HCT116 (cell line): ENCODE measurements around the gene DPM2. TPM values are rescaled to one million over a fixed set of nuclear protein-coding genes. Genes with fewer than 3 reads are reported as not detected.

ENCODE experiments used
- ATAC-seq: fragments of 200-7000 bp; cut with Tn5 transposase; 2 replicates; pipeline ENCODE4 v1.9.1; 2020; ENCODE audit warnings: mild to moderate bottlenecking, moderate library complexity
- BruUV-seq: library from RNA; stranded (reverse); fragments of 400-500 nt; replicated peaks from 2 replicates; lab custom pipeline; 2021; lab: Mats Ljungman, UMichigan
- CTCF ChIA-PET: fragments of 300-600 bp; sonication (Branson Sonifier 250); formaldehyde crosslinking; loops from one replicate; lab custom pipeline; 2021; ENCODE audit warnings: antibody characterized with exemption; lab: Charles Lee
- POLR2A ChIA-PET: fragments of 300-600, 350-600 bp; sonication (Branson Sonifier 250); formaldehyde crosslinking; loops from one replicate; lab custom pipeline; 2021; ENCODE audit warnings: antibody characterized with exemption; lab: Charles Lee
- RAD21 ChIA-PET, 2 experiments: fragments of 300-600 bp; sonication (Branson Sonifier 250); formaldehyde crosslinking; loops; one replicate each; lab custom pipeline; 2023; ENCODE audit warnings: low total read pairs in 2 of 2; ENCODE audit not compliant: uncharacterized antibody in 2 of 2, unreplicated experiment in 2 of 2, low non-redundant PET in 1 of 2; lab: Charles Lee
- DNase-seq: peaks from one replicate; pipeline ENCODE4 v3.0.0-alpha.2; 2010; ENCODE audit warnings: low read depth, low spot score
- H2AFZ ChIP-seq: fragments of 200-600 bp; shearing (Covaris generic), sonication (generic); 2 replicates; pipeline ENCODE4 v1.6.1; 2017; ENCODE audit warnings: low read depth, mixed run types, mixed read lengths, antibody characterized with exemption, low read length; ENCODE audit not compliant: poor library complexity, severe bottlenecking
- H3K27ac ChIP-seq: 2 replicates; pipeline ENCODE4 v1.5.1; 2012; ENCODE audit warnings: low read depth, low read length
- H3K27me3 ChIP-seq: fragments of 200-600 bp; sonication (generic); 2 replicates; pipeline ENCODE4 v1.6.1; 2016; ENCODE audit warnings: mixed run types, low read length, mixed read lengths; ENCODE audit not compliant: insufficient read depth
- H3K36me3 ChIP-seq, 2 experiments: fragments of 200-500 bp in 1 of 2; fragments of 200-600 bp in 1 of 2; sonication (Bioruptor generic) in 1 of 2; sonication (generic) in 1 of 2; 2 replicates each; pipeline versions ENCODE4 v1.5.1 to v1.6.1; 2014 to 2016; ENCODE audit warnings: low read length in 2 of 2, inconsistent platforms in 1 of 2, mixed read lengths in 1 of 2, mixed run types in 1 of 2; ENCODE audit not compliant: insufficient read depth in 2 of 2, control insufficient read depth in 1 of 2
- H3K4me1 ChIP-seq, 2 experiments: fragments of 200-600 bp in 1 of 2; sonication (generic) in 1 of 2; 2 replicates each; pipeline versions ENCODE4 v1.5.1 to v1.6.1; 2012 to 2017; ENCODE audit warnings: low read length in 2 of 2, inconsistent platforms in 1 of 2, mild to moderate bottlenecking in 1 of 2, mixed read lengths in 1 of 2, mixed run types in 1 of 2, moderate library complexity in 1 of 2; ENCODE audit not compliant: insufficient read depth in 2 of 2, control insufficient read depth in 1 of 2
- H3K4me2 ChIP-seq: fragments of 200-600 bp; sonication (generic); 2 replicates; pipeline ENCODE4 v1.6.1; 2017; ENCODE audit warnings: mixed run types, low read length, mixed read lengths
- H3K4me3 ChIP-seq, 2 experiments: fragments of 200-600 bp in 1 of 2; sonication (generic) in 1 of 2; replicated peaks in 1 of 2; 2 replicates each; pipeline ENCODE4 v1.5.1; 2011 to 2016; ENCODE audit warnings: low read length in 2 of 2, control low read depth in 1 of 2, low read depth in 1 of 2, mild to moderate bottlenecking in 1 of 2, mixed read lengths in 1 of 2, mixed run types in 1 of 2
- H3K79me2 ChIP-seq: fragments of 200-600 bp; sonication (generic); 2 replicates; pipeline ENCODE4 v1.6.1; 2017; ENCODE audit warnings: mild to moderate bottlenecking, mixed run types, low read length, moderate library complexity, mixed read lengths; ENCODE audit not compliant: insufficient read depth
- H3K9ac ChIP-seq: fragments of 200-600 bp; sonication (generic); 2 replicates; pipeline ENCODE4 v1.6.1; 2016; ENCODE audit warnings: low read length, mixed read lengths
- H3K9me2 ChIP-seq: fragments of 200-600 bp; sonication (generic), shearing (Covaris generic); 2 replicates; pipeline ENCODE4 v1.6.1; 2017; ENCODE audit warnings: mixed run types, mild to moderate bottlenecking, moderate library complexity; ENCODE audit not compliant: insufficient read depth
- H3K9me3 ChIP-seq, 2 experiments: fragments of 200-500 bp in 1 of 2; fragments of 200-600 bp in 1 of 2; sonication (Bioruptor generic) in 1 of 2; sonication (generic) in 1 of 2; 2 replicates each; pipeline ENCODE4 v1.6.1; 2014 to 2017; ENCODE audit warnings: low read length in 2 of 2, mixed read lengths in 2 of 2, inconsistent platforms in 1 of 2, low read depth in 1 of 2, mild to moderate bottlenecking in 1 of 2, mixed run types in 1 of 2, moderate library complexity in 1 of 2; ENCODE audit not compliant: control insufficient read depth in 1 of 2, insufficient read depth in 1 of 2
- H4K20me1 ChIP-seq: fragments of 200-600 bp; sonication (generic), shearing (Covaris generic); 2 replicates; pipeline ENCODE4 v1.6.1; 2017; ENCODE audit warnings: mixed run types, mild to moderate bottlenecking, moderate library complexity; ENCODE audit not compliant: insufficient read depth
- CBX3 ChIP-seq: IDR thresholded peaks from 2 replicates; pipeline ENCODE4 v1.6.1; 2012; ENCODE audit warnings: low read depth
- EZH2phosphoT487 ChIP-seq: fragments of 200-600 bp; IDR thresholded peaks from 2 replicates; pipeline ENCODE4 v1.6.1; 2018; ENCODE audit warnings: antibody characterized with exemption, borderline replicate concordance
- POLR2AphosphoS5 ChIP-seq: IDR thresholded peaks from 2 replicates; pipeline ENCODE4 v1.6.1; 2011; ENCODE audit warnings: mild to moderate bottlenecking, low read depth, low read length, moderate library complexity
- SP1 ChIP-seq: IDR thresholded peaks from 2 replicates; pipeline ENCODE4 v1.6.1; 2012; ENCODE audit warnings: low read depth
- TCF7L2 ChIP-seq: IDR thresholded peaks from 2 replicates; pipeline ENCODE4 v1.7.0; 2011; ENCODE audit warnings: borderline replicate concordance, inconsistent platforms; ENCODE audit not compliant: insufficient read depth, insufficient read length; ENCODE audit errors: extremely low read depth
- ZFX ChIP-seq: fragments of 450-650 bp; IDR thresholded peaks from 2 replicates; pipeline ENCODE4 v1.6.1; 2017
- intact Hi-C: fragments of 100-400 bp; cut with micrococcal nuclease; formaldehyde crosslinking; loops from 2 replicates; pipeline ENCODE4 v1.10.0; 2022
- total RNA-seq: library from RNA; stranded (reverse); gene quantifications from one replicate; pipeline ENCODE4 v1.2.1, GENCODE V29; 2021; ENCODE audit not compliant: unreplicated experiment
- TF ChIP-seq, protein P1 (sequence below): IDR thresholded peaks from 2 replicates; pipeline ENCODE4 v1.6.1; 2012

The DPM2 gene
- total RNA-seq, 1 experiment from 2014 or later, result 54.6 TPM

DNA sequence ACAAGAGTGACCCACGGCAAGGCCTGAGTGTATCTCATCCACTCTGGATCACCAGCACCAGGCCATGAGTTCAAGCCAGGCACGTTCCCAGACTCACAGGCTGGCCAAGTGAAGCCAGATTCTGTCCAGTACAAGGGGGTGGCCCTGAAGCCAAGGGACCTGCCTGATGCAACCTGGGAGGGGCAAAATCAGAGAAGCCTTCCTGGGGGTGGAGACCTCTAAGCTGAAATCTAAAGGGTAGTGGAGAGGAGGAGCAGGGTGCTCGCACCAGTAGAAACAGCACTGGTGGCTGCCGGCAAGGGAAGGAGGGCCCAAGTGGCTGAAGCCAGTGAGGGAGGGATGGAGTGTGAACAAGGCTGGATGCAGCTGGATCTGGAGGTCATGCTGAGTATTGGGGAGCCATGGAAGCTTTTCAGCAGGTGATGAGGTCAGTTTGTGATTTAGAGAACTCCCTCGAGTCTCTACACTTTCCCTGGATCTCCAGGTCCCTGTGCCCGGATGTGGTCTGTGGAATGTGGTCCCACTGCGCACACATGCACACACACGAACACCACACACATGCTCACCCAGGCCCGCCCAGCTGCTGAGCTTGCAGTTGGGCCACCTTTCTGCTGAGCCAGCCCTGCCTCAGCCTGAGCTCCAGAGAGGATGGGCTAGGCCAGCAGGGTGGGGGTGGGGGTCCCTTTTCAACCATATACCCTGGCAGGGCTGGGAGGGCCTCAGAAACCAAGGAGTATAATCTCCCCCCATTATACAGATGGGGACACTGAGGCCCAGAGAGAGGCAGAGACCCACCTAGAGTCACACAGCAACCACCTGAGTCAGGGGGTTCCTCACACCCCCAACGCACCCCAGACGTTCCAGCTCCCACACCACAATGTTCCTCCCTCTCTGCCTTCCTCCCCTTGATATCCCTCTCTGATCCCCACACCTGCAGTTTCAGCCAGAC is 8.7 kb downstream of the DPM2 start:
- POLR2A ChIA-PET, result interaction anchor here (1.1 kb wide), 1 partner anchor 9 kb away, joined by 5 read pairs; no protein-coding TSS in a partner anchor
- peaks cover 50 to 83% of the 10 kb centered on the region in 2 experiments for H3K4me1 ChIP-seq
- H3K9ac ChIP-seq, result peak overlapping the region; percentile 73
- 0 out of 2 replicates have a peak, but pooled peaks cover under 1% of the 10 kb centered on the region for H3K79me2 ChIP-seq
- DNase-seq (no peak), ATAC-seq (no peak)
- RAD21 ChIA-PET, result interaction anchor here (0.6 to 1.1 kb wide), 2 partner anchors 10 to 122 kb away, joined by 3 read pairs; no protein-coding TSS in a partner anchor
- H3K9me2 ChIP-seq, result no peaks in the 10 kb centered on the region
- peak overlapping the region; percentile 55 to 79 for H3K4me3 ChIP-seq
- peak overlapping the region; percentile 95 for H3K4me2 ChIP-seq
- H4K20me1 ChIP-seq, result no peaks in the 10 kb centered on the region
- no peak overlapping the region for H2AFZ ChIP-seq
- intact Hi-C loops, result loop anchor here (5.0 kb wide), 1 partner anchor 108 kb away; no protein-coding TSS in a partner anchor
- CTCF ChIA-PET, result interaction anchor here (0.6 to 2.6 kb wide), 2 partner anchors 14 to 125 kb away, joined by 3 to 14 read pairs; no protein-coding TSS in a partner anchor
- TSS peak; percentile 47 for BruUV-seq
- TF ChIP-seq POLR2AphosphoS5 (peak; percentile 60), TCF7L2 (no peak)
- H3K27me3 ChIP-seq, result no peaks in the 10 kb centered on the region
- no peaks in the 10 kb centered on the region for H3K9me3 ChIP-seq
- peak overlapping the region; percentile 84 for H3K27ac ChIP-seq
- H3K36me3 ChIP-seq, result no peaks in the 10 kb centered on the region

DNA sequence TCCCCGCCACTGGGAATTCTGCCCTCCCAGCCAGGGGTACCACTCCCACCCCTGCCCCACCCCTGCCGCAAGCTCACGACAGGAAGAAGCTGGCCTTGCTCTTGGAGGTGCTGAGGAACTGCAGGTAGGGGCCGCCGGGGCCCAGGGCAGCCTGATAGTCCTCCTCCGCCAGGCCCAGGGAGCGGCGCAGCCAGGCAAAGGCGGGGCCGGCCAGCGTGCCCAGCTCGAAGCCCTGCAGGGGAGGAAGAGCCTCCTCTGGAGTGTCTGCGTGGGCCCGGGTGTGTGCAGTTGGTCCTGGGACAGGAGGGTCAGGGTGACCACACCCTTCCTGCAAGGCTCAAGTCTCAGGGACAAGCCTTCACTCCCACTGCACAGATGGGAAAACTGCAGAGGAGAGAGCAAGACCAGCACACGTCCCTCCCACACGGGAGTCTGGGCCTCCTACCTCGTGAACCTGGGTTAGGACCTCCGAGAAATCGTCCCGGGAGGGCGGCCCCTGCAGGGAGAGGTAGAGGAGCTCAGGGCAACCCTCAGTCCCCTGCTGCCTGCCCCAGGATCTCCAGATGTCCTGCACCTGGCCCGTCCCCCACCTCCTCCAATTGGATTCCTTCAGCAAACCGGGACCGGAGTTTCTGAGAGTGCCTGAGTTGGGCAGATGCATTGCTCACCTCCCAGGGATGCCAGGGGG is 9.5 kb downstream of the DPM2 start:
- H3K9ac ChIP-seq, result peak overlapping the region; percentile 73
- CTCF ChIA-PET, result interaction anchor here (2.6 kb wide), 1 partner anchor 15 kb away, joined by 14 read pairs; no protein-coding TSS in a partner anchor

More for the DNA sequence above, 9.5 kb downstream of the DPM2 start:
- ATAC-seq, result peak; percentile 10
- Histone ChIP-seq H3K27ac (peak overlapping the region; percentile 84), H3K27me3 (no peaks in the 10 kb centered on the region), H3K4me3 (peak overlapping the region; percentile 55 to 79), H3K4me1 (peaks cover 54 to 85% of the 10 kb centered on the region in 2 experiments), H3K9me2 (no peaks in the 10 kb centered on the region), H4K20me1 (no peaks in the 10 kb centered on the region), H3K79me2 (no peaks in the 10 kb centered on the region), H3K9me3 (no peaks in the 10 kb centered on the region), H3K4me2 (peak overlapping the region; percentile 95), H3K36me3 (no peaks in the 10 kb centered on the region), H2AFZ (no peak overlapping the region)
- intact Hi-C loops, result loop anchor here (5.0 kb wide), 1 partner anchor 109 kb away; no protein-coding TSS in a partner anchor
- TF ChIP-seq CBX3 (no peak), ZFX (peak; percentile 35; the same call in 1 of the 2 replicates), SP1 (no peak), EZH2phosphoT487 (no peak)
- TF ChIP-seq, protein P1, sequence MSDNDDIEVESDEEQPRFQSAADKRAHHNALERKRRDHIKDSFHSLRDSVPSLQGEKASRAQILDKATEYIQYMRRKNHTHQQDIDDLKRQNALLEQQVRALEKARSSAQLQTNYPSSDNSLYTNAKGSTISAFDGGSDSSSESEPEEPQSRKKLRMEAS, result no peak
- ChIA-PET RAD21 (interaction anchor here in 1 of 2 experiments (1.1 kb wide), 1 partner anchor 123 kb away, joined by 3 read pairs; no protein-coding TSS in a partner anchor), POLR2A (interaction anchor here (0.6 to 1.1 kb wide), 5 partner anchors 8 to 479 kb away, joined by 3 to 5 read pairs (median 3); no protein-coding TSS in a partner anchor)
- no peak for DNase-seq
- no TSS peak for BruUV-seq
